Keratinocyte (primary cell): ENCODE measurements around the gene SMAD3. TPM values are rescaled to one million over a fixed set of nuclear protein-coding genes. Genes with fewer than 3 reads are reported as not detected.

Experiments
- DNase-seq: peaks from one replicate; pipeline ENCODE4 v3.0.0-alpha.2; 2011; ENCODE audit warnings: low read depth, missing footprints, low spot score
- FAIRE-seq: peaks from 2 replicates; lab custom pipeline; 2011; peaks lifted over from hg19 to GRCh38; lab: Jason Lieb, UNC
- H2AFZ ChIP-seq: 2 replicates; pipeline ENCODE4 v1.6.0; 2012; ENCODE audit warnings: low read length, control low read depth, inconsistent platforms; ENCODE audit not compliant: control insufficient read depth
- H3K27ac ChIP-seq: 2 replicates; pipeline ENCODE4 v1.5.1; 2011; ENCODE audit warnings: low read length; ENCODE audit not compliant: control insufficient read depth, insufficient read depth
- H3K27me3 ChIP-seq: 3 replicates; pipeline ENCODE4 v1.6.0; 2011; ENCODE audit warnings: low read length; ENCODE audit not compliant: control insufficient read depth, insufficient read depth; ENCODE audit errors: extremely low read depth
- H3K36me3 ChIP-seq, 2 experiments: 2 replicates in 1 of 2; 3 replicates in 1 of 2; pipeline ENCODE4 v1.5.1; 2011; ENCODE audit warnings: low read length in 2 of 2, mild to moderate bottlenecking in 1 of 2; ENCODE audit not compliant: control insufficient read depth in 2 of 2, insufficient read depth in 2 of 2; ENCODE audit errors: extremely low read depth in 1 of 2
- H3K4me1 ChIP-seq: 3 replicates; pipeline ENCODE4 v1.5.1; 2011; ENCODE audit warnings: low read length; ENCODE audit not compliant: control insufficient read depth, insufficient read depth; ENCODE audit errors: extremely low read depth
- H3K4me2 ChIP-seq: 3 replicates; pipeline ENCODE4 v1.6.0; 2011; ENCODE audit warnings: low read depth, low read length; ENCODE audit not compliant: control insufficient read depth, insufficient read depth; ENCODE audit errors: extremely low read depth
- H3K4me3 ChIP-seq, 3 experiments: fragments of 200-600 bp in 1 of 3; sonication (generic) in 1 of 3; 2 replicates in 2 of 3; 3 replicates in 1 of 3; pipeline ENCODE4 v1.5.1; 2011 to 2016; ENCODE audit warnings: low read length in 3 of 3, mild to moderate bottlenecking in 3 of 3, control low read depth in 2 of 3, inconsistent platforms in 1 of 3, low read depth in 1 of 3, mixed read lengths in 1 of 3, mixed run types in 1 of 3, moderate library complexity in 1 of 3; ENCODE audit not compliant: control insufficient read depth in 2 of 3, insufficient read depth in 2 of 3; ENCODE audit errors: extremely low read depth in 1 of 3
- H3K79me2 ChIP-seq: 2 replicates; pipeline ENCODE4 v1.6.0; 2012; ENCODE audit warnings: low read length; ENCODE audit not compliant: control insufficient read depth, insufficient read depth
- H3K9ac ChIP-seq: 3 replicates; pipeline ENCODE4 v1.6.0; 2011; ENCODE audit warnings: low read length; ENCODE audit not compliant: control insufficient read depth, insufficient read depth; ENCODE audit errors: extremely low read depth
- H3K9me1 ChIP-seq: 3 replicates; pipeline ENCODE4 v1.6.0; 2011; ENCODE audit warnings: low read length; ENCODE audit not compliant: control insufficient read depth, insufficient read depth; ENCODE audit errors: extremely low read depth
- H3K9me3 ChIP-seq: 2 replicates; pipeline ENCODE4 v1.5.1; 2012; ENCODE audit warnings: low read depth, low read length; ENCODE audit not compliant: control insufficient read depth
- H4K20me1 ChIP-seq: 3 replicates; pipeline ENCODE4 v1.6.0; 2011; ENCODE audit warnings: low read length; ENCODE audit not compliant: control insufficient read depth, insufficient read depth; ENCODE audit errors: extremely low read depth
- EZH2 ChIP-seq: IDR thresholded peaks from one replicate; pipeline ENCODE4 v1.6.1; 2012; ENCODE audit warnings: inconsistent platforms, mild to moderate bottlenecking, low read length, moderate library complexity
- dilution Hi-C: fragments of 300-500 bp; cut with MboI; formaldehyde crosslinking; loops from one replicate; pipeline ENCODE4 v1.7.0; 2020; ENCODE audit warnings: low sequenced_read_pairs; ENCODE audit not compliant: extremely low pct_ligation_motif_present
- polyA plus RNA-seq, 5 experiments: library from polyadenylated mRNA; depleted of rRNA in 3 of 5; stranded (reverse) in 3 of 5; stranded (forward) in 1 of 5; unstranded in 1 of 5; fragments of >200 nt; gene quantifications; 1 replicate in 1 of 5; 2 replicates in 3 of 5; 3 replicates in 1 of 5; pipeline versions ENCODE4 v1.2.1 to v1.2.3, GENCODE V29; 2011 to 2012; ENCODE audit warnings: missing spikeins in 2 of 5, low read depth in 1 of 5, low replicate concordance in 1 of 5
- TF ChIP-seq, protein P1 (sequence below), 3 experiments: IDR thresholded peaks in 1 of 3; conservative IDR thresholded peaks in 1 of 3; optimal IDR thresholded peaks in 1 of 3; 2 replicates in 2 of 3; 3 replicates in 1 of 3; pipeline versions ENCODE3 to v1.5.1; 2011; ENCODE audit warnings: low read length in 3 of 3, mild to moderate bottlenecking in 3 of 3, moderate library complexity in 2 of 3, control low read depth in 1 of 3, inconsistent platforms in 1 of 3; ENCODE audit not compliant: insufficient read depth in 2 of 3; ENCODE audit errors: extremely low read depth in 1 of 3

Gene SMAD3
- polyA plus RNA-seq, 1 donor (not counting 4 experiments of a cell fraction or from before 2014, with no cell fraction given), result 33.7 TPM

DNA sequence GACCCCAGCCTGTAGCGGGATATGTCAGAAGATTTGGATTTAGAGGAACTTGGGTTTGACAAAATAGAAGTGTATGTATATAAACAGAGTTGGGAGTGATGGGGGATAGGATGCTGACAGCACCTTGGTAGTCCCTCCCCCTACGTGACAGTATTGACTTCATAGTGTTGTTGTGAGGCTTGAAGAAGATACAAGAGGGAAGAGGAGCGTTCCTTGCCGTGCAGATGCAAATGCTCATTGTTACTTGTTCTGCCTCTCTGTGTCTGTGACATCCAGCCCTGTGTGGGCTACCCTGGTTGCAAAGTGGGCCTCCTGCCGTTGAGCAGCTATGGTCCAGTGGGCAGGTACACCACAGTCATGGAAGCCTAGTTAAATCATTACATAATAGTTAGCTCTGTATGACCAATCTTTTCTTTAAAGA lies 45.0 kb downstream of the SMAD3 start:
- Histone ChIP-seq H3K4me1 (peaks cover 35% of the 10 kb centered on the region), H3K9me1 (peaks cover 2% of the 10 kb centered on the region), H3K4me3 (no peak overlapping the region), H3K4me2 (no peak overlapping the region), H4K20me1 (no peaks in the 10 kb centered on the region), H3K27ac (no peak overlapping the region), H3K36me3 (peaks cover 2 to 20% of the 10 kb centered on the region in 2 experiments), H3K27me3 (no peaks in the 10 kb centered on the region), H3K9ac (no peak overlapping the region), H2AFZ (no peak overlapping the region), H3K9me3 (peaks cover 2% of the 10 kb centered on the region), H3K79me2 (peaks cover 69% of the 10 kb centered on the region)
- DNase-seq (no peak), FAIRE-seq (no peak)
- dilution Hi-C loops, result no loop called here
- TF ChIP-seq EZH2, result no peak
- TF ChIP-seq, protein P1, sequence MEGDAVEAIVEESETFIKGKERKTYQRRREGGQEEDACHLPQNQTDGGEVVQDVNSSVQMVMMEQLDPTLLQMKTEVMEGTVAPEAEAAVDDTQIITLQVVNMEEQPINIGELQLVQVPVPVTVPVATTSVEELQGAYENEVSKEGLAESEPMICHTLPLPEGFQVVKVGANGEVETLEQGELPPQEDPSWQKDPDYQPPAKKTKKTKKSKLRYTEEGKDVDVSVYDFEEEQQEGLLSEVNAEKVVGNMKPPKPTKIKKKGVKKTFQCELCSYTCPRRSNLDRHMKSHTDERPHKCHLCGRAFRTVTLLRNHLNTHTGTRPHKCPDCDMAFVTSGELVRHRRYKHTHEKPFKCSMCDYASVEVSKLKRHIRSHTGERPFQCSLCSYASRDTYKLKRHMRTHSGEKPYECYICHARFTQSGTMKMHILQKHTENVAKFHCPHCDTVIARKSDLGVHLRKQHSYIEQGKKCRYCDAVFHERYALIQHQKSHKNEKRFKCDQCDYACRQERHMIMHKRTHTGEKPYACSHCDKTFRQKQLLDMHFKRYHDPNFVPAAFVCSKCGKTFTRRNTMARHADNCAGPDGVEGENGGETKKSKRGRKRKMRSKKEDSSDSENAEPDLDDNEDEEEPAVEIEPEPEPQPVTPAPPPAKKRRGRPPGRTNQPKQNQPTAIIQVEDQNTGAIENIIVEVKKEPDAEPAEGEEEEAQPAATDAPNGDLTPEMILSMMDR (optimal IDR thresholded peaks at IDR 0.05 in 1 of 3, IDR thresholded peaks at IDR 0.05 in 1 of 3, conservative IDR thresholded peaks at IDR 0.05 in 1 of 3; ENCODE audit: extremely low read depth in 1 of 3, insufficient read depth in 2 of 3, low read length in 3 of 3), result no peak

DNA sequence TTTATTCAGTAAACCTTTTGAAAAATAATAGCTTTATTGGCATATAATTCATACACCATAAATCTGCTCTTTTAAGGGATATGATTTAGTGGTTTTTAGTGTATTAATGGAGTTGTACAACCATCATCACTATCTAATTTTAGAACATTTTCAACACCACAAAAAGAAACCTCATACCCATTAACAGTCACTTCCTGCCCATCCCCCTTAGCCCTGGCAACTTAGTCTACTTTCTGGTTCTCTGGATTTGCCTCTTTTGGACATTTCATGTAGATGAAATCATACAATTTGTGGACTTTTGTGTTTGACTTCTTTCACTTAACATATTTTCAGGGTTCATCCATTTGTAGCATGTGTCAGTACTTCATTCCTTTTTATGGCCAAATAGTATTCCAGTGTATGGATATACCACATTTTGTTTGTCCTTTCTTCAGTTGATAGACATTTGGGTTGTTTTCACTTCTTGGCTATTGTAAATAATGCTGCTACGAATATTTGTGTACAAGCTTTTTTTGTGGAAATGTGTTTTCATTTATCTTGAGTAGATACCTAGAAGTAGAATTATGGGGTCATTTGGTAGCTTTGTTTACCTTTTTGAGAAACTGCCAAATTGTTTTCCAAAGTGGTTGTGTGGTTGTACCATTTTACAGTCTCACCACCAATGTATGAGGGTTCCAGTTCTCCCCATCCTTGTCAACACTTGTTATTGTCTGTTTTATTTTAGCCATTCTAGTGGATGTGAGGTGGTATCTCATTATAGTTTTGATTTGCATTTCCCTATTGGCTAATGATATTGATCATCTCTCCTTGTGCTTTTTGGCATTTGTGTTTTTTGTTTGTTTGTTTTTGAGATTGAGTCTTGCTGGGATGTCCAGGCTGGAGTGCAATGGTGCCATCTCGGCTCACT lies 45.8 kb downstream of the SMAD3 start:
- dilution Hi-C loops, result no loop called here

More for the DNA sequence above, 45.8 kb downstream of the SMAD3 start:
- Histone ChIP-seq H3K9me3 (peaks cover 2% of the 10 kb centered on the region), H3K9me1 (peaks cover 2% of the 10 kb centered on the region), H3K27ac (no peak overlapping the region), H3K4me3 (no peak overlapping the region), H3K4me1 (peaks cover 27% of the 10 kb centered on the region), H3K79me2 (peaks cover 77% of the 10 kb centered on the region), H2AFZ (no peak overlapping the region), H3K36me3 (peaks cover 4 to 16% of the 10 kb centered on the region in 2 experiments), H3K27me3 (no peaks in the 10 kb centered on the region), H4K20me1 (no peaks in the 10 kb centered on the region), H3K4me2 (no peak overlapping the region), H3K9ac (no peak overlapping the region)
- no peak for FAIRE-seq
- no peak for DNase-seq
- TF ChIP-seq EZH2, result no peak
- TF ChIP-seq, protein P1 (optimal IDR thresholded peaks at IDR 0.05 in 1 of 3, IDR thresholded peaks at IDR 0.05 in 1 of 3, conservative IDR thresholded peaks at IDR 0.05 in 1 of 3; ENCODE audit: extremely low read depth in 1 of 3, insufficient read depth in 2 of 3, low read length in 3 of 3), result no peak
